GM19043 (cell line): ENCODE results near the gene IREB2.
"Not testable (repeated sequence)": the region's sequence is repeated elsewhere in the genome, so short reads cannot be mapped to it uniquely, and the experiment has no call there.

Experiments
- ATAC-seq: cut with Tn5 transposase; IDR thresholded peaks from one replicate; pipeline ENCODE4 v1.9.1; 2021; ENCODE audit warnings: low read depth; ENCODE audit not compliant: unreplicated experiment

IREB2 gene

DNA sequence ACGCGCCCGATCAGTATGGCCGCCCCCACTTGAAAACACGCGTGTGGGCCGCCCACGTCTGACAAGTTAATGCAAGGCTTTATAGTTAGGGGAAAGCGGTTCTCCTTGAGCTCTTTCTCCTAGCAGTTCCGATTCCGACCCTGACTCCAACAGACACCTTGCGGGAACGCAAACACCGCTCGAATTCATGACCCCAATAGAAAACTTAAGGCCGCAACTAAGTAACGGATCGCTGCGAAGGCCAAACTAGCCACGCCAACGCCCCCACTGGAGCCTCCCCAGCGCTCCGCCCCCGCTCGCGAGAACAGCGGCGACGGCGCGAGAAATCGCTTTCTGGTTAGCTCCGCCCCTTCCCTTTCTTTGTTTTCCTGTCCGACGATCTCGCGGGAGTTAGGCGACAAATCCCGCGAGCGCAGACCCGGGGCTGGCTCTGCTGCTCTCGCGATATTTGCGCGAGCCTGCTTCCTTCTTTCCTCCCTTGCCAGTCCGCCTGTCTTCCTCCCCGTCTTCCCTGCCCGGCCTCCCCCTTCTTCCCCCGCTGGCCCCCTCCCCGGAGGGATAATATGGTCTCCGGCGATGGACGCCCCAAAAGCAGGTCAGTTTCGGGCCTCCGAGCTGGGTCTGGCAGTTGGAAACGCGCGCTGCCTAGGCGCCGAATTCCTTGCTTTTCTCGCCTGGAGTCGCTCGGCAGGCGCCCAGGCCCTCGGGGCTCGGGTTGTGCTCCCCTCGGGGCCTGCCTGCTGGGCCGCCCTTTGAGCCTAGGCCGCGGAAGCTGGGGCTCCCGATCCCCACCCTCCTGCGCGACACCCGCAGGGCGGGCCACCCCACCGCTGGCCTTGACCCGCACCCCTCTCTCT lies at the start of gene IREB2:
TSS of gene IREB2 (plus strand) at position 455 of the 857 bp plus-strand sequence. CDS start at position 577, 122 bp downstream.
- ATAC-seq = peak; percentile 87

DNA sequence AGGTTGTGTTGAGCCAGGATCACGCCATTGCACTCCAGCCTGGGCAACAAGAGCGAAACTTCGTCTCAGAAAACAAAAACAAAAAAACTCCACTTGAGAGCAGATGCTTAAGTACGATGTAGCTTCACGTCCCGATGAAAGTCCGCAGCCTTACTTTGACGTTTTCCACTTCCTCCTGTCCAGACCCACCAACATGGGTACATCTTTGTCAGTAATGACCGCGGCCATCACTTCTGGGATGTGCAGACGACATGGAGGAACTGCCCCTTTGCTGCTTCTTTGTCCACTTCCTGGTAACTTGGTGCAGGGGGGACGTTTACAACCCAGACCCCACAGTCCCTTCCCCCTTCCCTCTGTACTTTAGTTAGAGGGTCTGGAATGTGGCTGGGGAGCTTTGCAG lies 49.2 kb upstream of the IREB2 start:
- no peak for ATAC-seq

- ATAC-seq = no peak
These were observed 48.7 kb upstream of the IREB2 start for GRCh38 chr15:78389322-78389721.

GRCh38 chr15:78389738-78390137 lies 48.3 kb upstream of the IREB2 start:
- ATAC-seq = no peak

DNA sequence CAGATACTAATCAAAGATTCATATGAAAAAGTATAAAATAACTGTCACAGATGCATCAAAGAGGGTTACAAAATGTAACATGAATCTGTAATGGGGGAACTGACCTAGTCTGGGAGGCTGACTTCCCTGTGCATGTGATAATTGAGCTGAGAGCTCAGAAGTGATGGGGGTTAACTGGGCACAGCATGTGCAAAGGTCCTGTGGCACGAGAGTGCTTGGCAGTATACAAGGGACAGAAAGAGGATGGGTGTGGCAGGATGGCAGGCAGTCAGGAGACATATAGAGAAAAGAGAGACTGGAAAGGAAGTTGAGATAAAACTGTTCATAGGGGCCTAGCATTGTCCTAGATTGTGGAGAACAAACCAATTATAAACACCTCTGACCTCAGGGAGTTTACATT lies 47.8 kb upstream of the IREB2 start:
- ATAC-seq = no peak

DNA sequence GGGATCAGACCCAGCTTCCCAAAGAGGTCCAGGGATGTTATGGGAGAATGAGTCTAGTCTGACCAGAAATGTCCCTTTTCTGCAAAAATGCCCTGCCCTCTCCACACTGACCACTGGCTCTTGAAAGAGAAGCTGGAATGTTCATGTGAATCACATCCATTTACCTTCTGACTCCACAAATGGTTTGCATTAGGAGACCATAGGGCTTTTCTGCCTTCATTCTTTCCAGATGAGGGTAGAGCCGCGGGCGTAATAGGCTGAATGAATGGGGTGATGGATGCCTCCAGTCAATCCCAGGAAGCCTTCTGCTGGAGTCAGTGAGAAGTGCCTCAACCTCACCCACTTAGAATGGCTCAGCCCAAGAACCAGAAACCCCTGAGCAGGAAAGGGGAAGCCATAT lies 47.2 kb upstream of the IREB2 start:
- no peak for ATAC-seq

- ATAC-seq = no peak
These were observed 46.2 kb upstream of the IREB2 start for GRCh38 chr15:78391781-78392180.

DNA sequence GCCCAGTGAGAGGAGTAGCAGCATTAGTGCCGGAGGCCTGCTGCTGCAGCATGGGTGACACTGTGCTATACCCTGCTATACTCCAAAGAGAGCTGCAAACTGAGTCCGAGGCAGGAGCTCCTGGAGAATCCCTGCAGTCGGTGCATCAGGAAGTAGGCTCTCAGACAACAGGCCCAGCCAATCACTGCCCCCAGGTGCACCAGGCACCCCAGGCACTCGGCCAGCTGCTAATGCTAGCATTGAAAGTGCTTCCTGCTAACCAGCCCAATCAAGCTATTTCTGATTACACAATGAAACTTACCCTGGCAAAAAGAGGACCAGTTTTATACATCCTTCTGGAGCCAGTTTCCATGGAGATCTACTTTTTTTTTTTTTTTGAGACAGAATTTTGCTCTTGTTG lies 45.6 kb upstream of the IREB2 start:
- ATAC-seq = no peak

- ATAC-seq = no peak
These were observed 44.9 kb upstream of the IREB2 start for GRCh38 chr15:78393137-78393536.

DNA sequence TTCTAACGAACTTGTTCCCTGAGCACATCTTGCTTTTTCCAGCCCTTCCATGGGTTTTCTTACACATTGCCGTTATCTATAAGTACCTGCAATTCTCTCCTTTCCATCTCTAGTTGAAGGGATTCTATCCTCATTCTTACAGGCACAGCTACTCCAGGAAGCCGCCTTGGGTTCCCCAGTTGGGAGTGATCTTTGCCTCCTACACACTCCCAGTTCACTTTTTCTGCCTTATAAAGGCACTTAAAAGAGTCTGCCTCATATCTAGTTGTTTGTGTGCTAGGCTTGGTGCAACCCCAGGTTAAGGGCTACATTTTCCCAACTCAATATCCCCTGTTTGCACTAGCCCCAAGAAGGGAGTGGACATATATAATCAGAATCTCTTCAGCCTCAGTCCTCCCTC lies 44.0 kb upstream of the IREB2 start:
- ATAC-seq = no peak

DNA sequence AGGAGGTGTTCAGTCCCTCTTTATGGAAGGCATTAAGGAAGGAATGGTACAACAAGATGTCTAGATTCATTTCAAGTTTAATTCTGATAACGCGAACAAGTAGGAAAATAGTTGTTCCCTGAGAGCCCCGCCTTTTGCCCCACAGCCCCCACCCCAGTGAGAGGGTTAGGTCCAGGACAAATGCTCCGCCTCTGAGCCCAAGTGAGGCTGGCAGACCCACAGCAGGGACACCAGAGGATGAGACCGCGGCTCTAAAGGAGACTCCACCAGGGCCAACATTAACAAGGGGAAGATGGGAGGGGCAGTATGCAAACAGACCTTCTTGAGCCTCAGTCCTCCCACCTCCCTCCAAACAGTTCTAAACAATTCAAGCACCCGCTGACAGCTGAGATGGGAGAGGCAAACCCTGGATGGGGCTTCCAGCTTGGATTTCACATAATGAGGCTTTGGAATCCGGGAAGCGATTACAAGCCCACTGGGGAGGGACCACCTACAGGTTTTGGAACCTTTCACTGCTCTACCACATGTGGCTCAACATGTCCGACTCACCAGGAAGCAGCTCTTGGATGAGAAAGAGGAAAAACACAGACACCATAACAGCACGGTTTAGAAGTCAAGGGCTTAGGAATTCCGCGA lies 42.9 kb upstream of the IREB2 start:
- ATAC-seq = no peak

- no peak for ATAC-seq
These were observed 41.7 kb upstream of the IREB2 start for GRCh38 chr15:78396186-78396814.

DNA sequence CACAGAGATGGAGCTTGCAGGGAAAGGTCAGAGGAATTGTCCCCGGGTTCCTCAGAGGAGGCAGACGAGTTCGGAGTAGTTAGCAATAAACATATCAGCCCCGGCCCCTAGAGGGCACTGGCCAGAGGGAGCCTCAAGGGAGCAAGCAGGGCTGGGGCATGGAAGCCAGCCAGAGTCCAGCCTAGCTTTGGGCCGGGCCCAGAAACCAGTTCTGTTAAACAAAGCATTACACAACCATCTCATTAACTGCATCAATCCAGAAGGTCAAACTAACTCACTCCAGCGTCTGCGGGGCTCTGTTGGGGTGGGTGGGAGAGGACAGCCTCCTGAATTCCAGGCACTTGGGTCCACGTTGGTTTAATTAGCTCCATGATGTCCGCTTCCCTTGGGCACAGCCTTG lies 41.0 kb upstream of the IREB2 start:
- ATAC-seq = no peak

- ATAC-seq = no peak
These were observed 40.6 kb upstream of the IREB2 start for GRCh38 chr15:78397382-78397781.

DNA sequence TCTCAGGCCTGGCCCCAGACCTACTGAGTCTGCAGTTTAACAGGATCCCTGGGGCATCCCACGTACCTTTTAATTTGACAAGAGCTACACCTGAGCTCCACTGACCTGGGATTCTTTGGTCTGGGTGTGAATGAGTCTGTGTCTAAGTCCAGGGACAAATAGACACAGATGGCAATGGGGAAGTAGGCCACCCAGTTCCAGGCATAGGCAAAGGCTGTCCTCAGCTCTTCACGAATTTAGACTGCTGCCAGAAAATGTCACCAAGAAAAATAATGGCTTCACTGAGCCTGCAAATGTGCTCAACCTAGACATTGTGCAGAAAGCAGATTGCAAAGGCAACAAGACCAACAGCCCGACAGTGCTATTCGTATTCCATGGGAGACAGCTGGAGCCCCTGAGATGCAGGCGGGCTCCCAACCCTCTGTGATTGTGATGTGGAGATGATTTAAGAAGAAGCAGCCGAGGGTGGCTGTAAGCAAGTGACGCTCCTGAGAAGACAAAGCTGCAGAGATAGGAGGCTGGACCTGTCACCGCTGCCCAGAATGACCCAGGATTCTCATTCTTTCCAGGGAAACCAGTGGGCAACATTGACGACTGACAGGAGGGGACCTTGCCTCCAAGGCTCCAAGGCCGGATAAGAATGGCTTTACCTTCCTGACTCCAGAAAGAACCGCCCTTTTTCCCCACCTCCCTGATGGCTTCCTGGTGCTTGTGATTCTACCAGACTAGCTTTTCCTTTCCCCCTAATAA lies 39.8 kb upstream of the IREB2 start:
- ATAC-seq = no peak

DNA sequence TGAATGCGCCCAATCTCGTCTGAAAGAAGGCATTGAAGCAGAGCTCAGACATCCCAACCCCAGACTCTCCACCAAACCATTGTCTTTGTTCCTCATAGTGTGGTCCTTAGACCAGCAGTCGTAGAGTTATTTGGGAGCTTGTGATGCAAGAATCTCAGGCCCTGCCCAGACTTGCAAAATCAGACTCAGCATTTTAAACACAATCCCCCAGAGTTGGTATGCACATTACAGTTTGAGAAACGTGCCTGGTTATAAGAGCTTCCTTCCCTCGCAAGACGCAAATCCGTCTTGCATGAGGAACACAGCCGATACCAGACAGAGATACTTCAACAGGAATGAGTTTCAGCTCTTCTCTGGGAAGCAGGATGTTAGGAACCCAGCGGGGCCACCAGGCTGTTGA lies 38.9 kb upstream of the IREB2 start:
- no peak for ATAC-seq

DNA sequence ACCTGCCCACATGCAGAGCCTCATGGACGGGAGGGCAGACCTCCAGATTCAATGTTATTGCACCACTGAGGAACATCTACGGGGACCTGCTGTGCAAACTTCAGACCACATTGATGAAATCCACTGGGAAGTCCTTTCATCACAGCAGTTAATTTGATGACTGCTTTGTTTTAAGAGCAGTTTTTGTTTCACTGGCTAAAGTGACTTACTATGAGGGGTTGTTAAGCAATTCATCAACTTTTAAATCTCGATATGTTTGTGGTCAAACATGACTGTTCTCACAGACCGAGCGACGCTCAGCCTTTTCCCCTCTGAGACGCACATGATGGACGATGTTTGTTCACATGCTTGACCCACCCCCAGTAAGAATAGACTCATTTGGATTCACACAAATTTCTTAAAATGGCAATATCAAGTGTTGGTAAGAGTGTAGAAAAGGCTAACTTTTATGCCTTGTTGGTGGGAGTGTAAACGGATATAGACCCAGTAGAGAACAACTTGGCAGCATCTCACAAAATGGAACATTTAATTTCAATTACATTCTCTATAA lies 35.9 kb upstream of the IREB2 start:
- no peak for ATAC-seq

GRCh38 chr15:78404125-78404524 lies 33.9 kb upstream of the IREB2 start:
- no peak for ATAC-seq

DNA sequence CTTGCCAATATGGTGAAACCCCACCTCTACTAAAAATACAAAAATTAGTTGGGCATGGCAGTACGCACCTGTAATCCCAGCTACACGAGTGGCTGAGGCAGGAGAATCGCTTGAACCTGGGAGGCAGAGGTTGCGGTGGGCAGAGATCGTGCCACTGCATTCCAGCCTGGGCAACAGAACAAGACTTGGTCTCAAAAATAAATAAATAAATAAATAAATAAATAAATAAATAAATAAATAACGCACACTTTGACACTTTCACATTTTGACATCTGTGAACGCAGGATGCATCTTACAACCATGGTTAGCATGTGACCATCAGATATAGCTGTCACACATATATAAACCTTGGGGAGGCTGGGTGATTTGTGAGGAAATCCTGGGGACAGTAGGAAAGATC lies 33.2 kb upstream of the IREB2 start:
- ATAC-seq = not testable (repeated sequence)

DNA sequence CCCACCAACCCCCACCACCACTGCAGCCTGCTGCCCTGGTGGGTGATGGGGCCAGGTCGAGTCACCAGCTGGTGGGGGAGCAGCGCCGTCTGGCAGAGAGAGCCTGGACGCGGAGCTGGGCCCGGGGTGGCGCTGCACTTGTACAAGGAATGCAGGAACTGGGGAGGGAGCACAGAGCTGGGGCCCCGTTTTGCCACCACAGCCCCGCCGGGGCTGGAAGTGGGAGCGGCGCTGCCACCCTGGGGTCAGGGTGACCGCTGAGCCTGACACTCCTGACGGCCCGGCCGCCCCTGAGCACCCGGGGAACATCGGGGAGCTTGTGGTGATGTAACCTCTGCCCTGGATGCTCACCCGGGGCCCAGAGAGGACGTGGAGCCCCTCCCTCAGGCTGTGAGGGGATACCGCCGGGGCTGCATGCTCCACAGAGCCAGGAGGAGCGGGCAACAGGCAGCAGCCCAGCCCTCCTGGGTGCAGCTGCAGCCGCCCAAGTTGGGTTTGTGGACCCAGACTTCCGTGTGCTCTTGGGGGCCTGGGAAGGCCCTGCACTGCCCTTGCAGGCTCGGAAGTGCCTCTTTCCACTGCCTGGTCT lies 32.6 kb upstream of the IREB2 start:
- no peak for ATAC-seq
